WERI-Rb-1 (cell line): ENCODE results near the gene ZNF587.
"Not testable (repeated sequence)": the region's sequence is repeated elsewhere in the genome, so short reads cannot be mapped to it uniquely, and the experiment has no call there.

Source experiments
- DNase-seq: peaks from one replicate; pipeline ENCODE4 v3.0.0-alpha.2; 2020
- H3K27ac ChIP-seq: fragments of 250-450 bp; sonication (Bioruptor Pico); 2 replicates; pipeline ENCODE4 v1.5.1; 2020; ENCODE audit warnings: mild to moderate bottlenecking, moderate library complexity
- H3K27me3 ChIP-seq: fragments of 250-450 bp; sonication (Bioruptor Pico); 2 replicates; pipeline ENCODE4 v1.5.1; 2021; ENCODE audit warnings: mild to moderate bottlenecking, low read depth, moderate library complexity; ENCODE audit not compliant: insufficient read depth, severe bottlenecking
- H3K36me3 ChIP-seq: fragments of 250-450 bp; sonication (Bioruptor Pico); 2 replicates; pipeline ENCODE4 v1.5.1; 2020; ENCODE audit warnings: mild to moderate bottlenecking, moderate library complexity
- H3K4me3 ChIP-seq: 2 replicates; pipeline ENCODE4 v1.5.1; 2011; ENCODE audit warnings: low read depth, mild to moderate bottlenecking, control low read depth, low read length
- H3K9me3 ChIP-seq: fragments of 250-450 bp; sonication (Bioruptor Pico); 2 replicates; pipeline ENCODE4 v1.5.1; 2021; ENCODE audit warnings: mild to moderate bottlenecking, moderate library complexity; ENCODE audit not compliant: severe bottlenecking
- TF ChIP-seq, protein P1 (sequence below): IDR thresholded peaks from 2 replicates; pipeline ENCODE4 v1.5.1; 2011; ENCODE audit warnings: low read depth, mild to moderate bottlenecking, control low read depth, inconsistent platforms, low read length

Gene ZNF587

DNA sequence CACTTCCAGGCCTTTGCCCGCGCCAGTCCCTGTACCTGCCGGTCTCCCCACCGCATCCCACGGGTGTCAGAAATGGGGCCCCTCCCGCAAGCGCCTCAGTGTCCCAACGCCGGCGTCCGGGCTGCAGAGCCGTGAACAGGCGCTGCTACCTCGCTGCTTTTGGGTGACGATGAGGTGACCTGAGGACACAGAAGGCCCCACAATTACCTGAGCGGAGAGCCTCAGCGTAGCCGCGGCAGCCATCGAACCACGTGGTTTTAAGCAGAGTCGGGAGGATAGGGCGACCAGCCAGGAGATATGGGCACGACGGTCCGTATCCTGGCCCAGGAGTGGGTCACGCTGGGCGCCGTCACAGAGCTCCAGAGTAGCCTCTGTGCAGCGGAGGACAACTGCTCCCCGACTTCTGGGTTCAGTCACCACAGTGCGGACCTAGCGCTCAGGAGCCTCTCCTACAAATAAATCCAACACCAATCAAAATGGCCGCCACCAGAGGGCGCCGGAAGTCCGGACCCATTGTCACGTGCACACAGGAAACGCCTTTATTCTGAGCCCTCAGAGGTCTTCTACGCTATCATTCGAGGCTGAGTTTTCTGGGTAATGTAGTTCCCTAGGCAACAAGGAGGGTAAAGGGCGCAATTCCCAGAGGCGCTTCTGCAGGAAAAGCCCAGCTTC is 39.0 kb downstream of the ZNF587 start, which contains the start of gene ZNF814:
ZNF814 (minus strand) TSS at position 478 of the 672 bp plus-strand sequence; CDS start at position 243, 235 bp downstream.
- peaks cover 31% of the 10 kb centered on the region for H3K36me3 ChIP-seq
- H3K27ac ChIP-seq = peak within 1 kb of the TSS; percentile 88
- TF ChIP-seq, protein P1, sequence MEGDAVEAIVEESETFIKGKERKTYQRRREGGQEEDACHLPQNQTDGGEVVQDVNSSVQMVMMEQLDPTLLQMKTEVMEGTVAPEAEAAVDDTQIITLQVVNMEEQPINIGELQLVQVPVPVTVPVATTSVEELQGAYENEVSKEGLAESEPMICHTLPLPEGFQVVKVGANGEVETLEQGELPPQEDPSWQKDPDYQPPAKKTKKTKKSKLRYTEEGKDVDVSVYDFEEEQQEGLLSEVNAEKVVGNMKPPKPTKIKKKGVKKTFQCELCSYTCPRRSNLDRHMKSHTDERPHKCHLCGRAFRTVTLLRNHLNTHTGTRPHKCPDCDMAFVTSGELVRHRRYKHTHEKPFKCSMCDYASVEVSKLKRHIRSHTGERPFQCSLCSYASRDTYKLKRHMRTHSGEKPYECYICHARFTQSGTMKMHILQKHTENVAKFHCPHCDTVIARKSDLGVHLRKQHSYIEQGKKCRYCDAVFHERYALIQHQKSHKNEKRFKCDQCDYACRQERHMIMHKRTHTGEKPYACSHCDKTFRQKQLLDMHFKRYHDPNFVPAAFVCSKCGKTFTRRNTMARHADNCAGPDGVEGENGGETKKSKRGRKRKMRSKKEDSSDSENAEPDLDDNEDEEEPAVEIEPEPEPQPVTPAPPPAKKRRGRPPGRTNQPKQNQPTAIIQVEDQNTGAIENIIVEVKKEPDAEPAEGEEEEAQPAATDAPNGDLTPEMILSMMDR = no peak
- peak within 1 kb of the TSS; percentile 99 for H3K4me3 ChIP-seq
- DNase-seq = peak; percentile 92
- H3K27me3 ChIP-seq = no peaks in the 10 kb centered on the region
- H3K9me3 ChIP-seq = peaks cover 4% of the 10 kb centered on the region

DNA sequence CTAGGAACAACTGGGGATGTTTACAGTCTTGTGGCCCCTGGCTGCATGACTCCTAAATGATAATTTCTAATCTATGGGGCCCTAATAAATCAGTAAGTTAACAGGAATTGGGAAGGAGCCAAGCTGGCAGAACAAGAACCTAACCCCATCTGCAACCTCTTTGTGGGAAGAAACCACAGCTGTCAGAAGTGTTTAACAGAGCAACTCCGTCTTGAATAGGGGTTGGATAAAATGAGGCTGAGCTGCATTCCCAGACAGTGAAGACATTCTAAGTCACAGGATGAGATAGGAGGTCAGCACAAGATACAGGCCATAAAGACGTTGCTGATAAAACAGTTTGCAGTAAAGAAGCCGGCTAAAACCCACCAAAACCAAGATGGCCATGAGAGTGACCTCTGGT is 41.0 kb downstream of the ZNF587 start:
- H3K9me3 ChIP-seq, DNase-seq, H3K27me3 ChIP-seq, H3K27ac ChIP-seq, H3K4me3 ChIP-seq: not testable (repeated sequence)
- peaks cover 15% of the 10 kb centered on the region for H3K36me3 ChIP-seq

DNA sequence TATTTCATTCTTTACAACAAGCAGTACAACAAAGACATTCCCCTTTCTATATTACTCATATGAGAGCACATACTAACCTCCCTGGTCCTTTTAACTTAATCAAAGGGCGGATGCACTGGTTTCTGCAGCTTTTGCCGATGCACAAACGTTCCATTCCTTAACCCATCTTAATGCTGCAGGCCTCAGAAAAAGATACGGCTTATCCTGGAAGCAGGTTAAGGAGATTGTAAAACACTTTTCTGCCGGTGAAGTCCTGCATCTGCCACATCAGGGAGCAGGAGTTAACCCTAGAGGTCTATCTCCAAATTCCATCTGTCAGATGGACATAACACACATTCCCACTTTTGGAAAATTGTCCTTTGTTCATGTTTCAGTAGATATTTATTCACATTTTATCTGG is 50.7 kb downstream of the ZNF587 start:
- TF ChIP-seq, protein P1 = no peak
- Histone ChIP-seq H3K27me3 (no peaks in the 10 kb centered on the region), H3K36me3 (no peaks in the 10 kb centered on the region), H3K4me3 (no peak overlapping the region), H3K9me3 (no peaks in the 10 kb centered on the region), H3K27ac (no peak overlapping the region)
- DNase-seq = no peak

DNA sequence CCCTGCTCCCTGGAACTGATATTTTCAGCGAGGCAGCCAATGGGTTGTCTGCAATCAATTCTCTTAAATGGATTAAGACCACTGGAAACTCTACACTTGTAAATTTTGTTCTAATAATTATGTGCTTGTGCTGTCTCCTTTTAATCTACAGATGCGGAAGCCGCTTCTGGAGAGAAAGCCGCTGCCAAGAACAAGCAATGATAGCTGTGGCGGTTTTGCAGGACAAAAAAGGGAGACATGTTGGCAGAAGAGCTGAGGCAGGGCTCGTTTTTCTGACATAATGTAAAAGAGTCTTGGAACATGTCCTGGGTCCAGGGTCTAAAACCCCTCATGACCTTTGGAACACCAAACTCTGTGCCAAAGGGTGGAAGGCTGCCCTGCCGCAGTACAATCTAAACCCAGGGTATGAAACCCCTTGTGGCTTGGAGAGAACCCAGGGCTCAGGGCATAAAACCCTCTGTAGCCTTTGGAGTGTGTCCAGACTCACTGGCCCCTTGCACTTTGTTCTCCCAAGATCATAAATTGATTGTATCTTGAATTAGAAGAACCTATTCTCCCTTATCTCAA is 54.0 kb downstream of the ZNF587 start:
- H3K27ac ChIP-seq = no peak overlapping the region
- H3K9me3 ChIP-seq = no peaks in the 10 kb centered on the region
- H3K4me3 ChIP-seq = no peak overlapping the region
- no peak for DNase-seq
- H3K36me3 ChIP-seq = peaks cover 10% of the 10 kb centered on the region
- H3K27me3 ChIP-seq = no peaks in the 10 kb centered on the region
- TF ChIP-seq, protein P1 = no peak

DNA sequence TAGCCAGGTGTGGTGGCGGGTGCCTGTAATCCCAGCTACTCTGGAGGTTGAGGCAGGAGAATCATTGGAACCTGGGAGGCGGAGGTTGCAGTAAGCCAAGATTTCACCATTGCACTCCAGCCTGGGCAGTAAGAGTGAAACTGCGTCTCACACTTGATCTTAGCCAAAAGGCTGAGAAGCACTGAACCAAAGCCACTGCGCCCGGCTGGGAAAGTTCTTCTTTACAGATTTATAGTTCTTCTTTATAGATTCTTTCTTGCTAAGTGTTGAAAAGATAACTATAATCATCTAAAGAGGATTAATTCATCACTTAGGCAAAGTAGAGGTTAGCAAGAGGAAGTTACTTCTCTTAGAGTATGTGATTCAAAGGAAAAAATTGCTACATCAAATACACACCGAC is 55.6 kb downstream of the ZNF587 start:
- Histone ChIP-seq H3K36me3 (peaks cover 12% of the 10 kb centered on the region), H3K27ac (no peak overlapping the region), H3K27me3 (no peaks in the 10 kb centered on the region), H3K9me3 (no peaks in the 10 kb centered on the region), H3K4me3 (no peak overlapping the region)
- TF ChIP-seq, protein P1 = no peak
- DNase-seq = no peak

DNA sequence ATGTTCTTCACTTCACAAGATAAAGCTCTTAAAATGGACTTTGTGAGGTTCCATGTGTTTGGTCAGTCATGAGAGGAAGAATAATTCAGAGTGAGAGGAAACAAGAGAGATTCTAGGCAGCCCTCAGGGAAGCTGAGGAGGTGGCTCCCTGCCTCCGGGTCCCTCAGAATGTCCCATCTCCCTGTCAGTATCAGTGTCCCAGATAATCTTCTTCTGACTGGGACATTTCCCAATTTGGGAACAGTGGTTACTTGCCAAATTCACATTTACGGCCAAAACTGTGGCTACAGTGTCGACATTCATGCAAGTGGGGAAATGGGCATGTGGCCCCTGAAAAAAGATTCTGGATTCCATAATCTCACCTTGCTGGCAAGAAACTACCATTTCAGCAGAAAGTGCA is 57.7 kb downstream of the ZNF587 start:
- Histone ChIP-seq H3K36me3 (peaks cover 24% of the 10 kb centered on the region), H3K27ac (no peak overlapping the region), H3K27me3 (no peaks in the 10 kb centered on the region), H3K9me3 (no peaks in the 10 kb centered on the region), H3K4me3 (no peak overlapping the region)
- TF ChIP-seq, protein P1 = no peak
- no peak for DNase-seq
